ENCODE measurements around the gene ZNF624. TPM values are rescaled to one million over a fixed set of nuclear protein-coding genes. Genes with fewer than 3 reads are reported as not detected.

The ZNF624 gene
- total RNA-seq, 1 experiment from 2014 or later = 1.3 TPM

DNA sequence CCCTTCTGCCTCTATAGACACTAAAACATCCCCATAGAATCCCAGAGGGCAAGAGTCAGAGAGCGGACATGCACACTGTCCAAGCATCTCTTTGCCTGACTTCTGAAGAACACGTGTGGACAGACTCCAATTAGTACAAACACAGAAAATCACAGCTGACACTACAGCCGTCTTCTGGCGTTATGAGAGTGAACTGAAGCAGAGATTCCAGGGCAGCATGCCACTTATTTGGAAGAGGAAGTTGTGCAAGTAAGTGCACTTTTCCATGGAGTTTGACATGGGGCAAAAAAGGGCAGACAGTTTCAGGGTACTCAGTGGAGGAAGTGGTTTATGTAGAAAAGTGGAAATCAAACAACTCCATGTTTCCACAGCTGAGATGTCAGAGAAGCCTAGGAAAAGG, 67.9 kb downstream of the ZNF624 start:
- Histone ChIP-seq H3K18ac (ENCODE audit: insufficient read length, low read depth, low read length) (no peak overlapping the region), H4K8ac (replicated peaks; ENCODE audit: insufficient read length, low read depth, low read length) (no peak overlapping the region), H3K79me2 (ENCODE audit: insufficient read depth, low read length) (no peaks in the 10 kb centered on the region), H3K56ac (ENCODE audit: insufficient read length, low read depth, low read length) (no peak overlapping the region), H3K9me3 (ENCODE audit: control insufficient read depth, low read depth, low read length) (no peaks in the 10 kb centered on the region), H2BK15ac (ENCODE audit: low read depth, low read length) (no peak overlapping the region), H2AFZ (ENCODE audit: low read length) (no peak overlapping the region), H2BK5ac (ENCODE audit: insufficient read length, low read length) (no peak overlapping the region), H2BK120ac (ENCODE audit: low read depth, low read length, poor library complexity, severe bottlenecking) (no peak overlapping the region), H3T11ph (ENCODE audit: low read length) (no peak overlapping the region), H3K4ac (ENCODE audit: low read depth, low read length) (no peak overlapping the region), H4K5ac (ENCODE audit: insufficient read length, low read depth, low read length) (no peak overlapping the region), H2BK12ac (ENCODE audit: insufficient read length, low read depth, low read length) (no peak overlapping the region), H2BK20ac (ENCODE audit: low read depth, low read length, poor library complexity, severe bottlenecking) (no peak overlapping the region), H3K27ac (ENCODE audit: insufficient read length, low read depth, low read length) (no peak overlapping the region), H3K4me1 (ENCODE audit: insufficient read depth, low read length) (no peaks in the 10 kb centered on the region), H3K4me2 (ENCODE audit: insufficient read depth, insufficient read length, low read length) (no peak overlapping the region), H3K14ac (ENCODE audit: insufficient read depth, low read length) (no peak overlapping the region), H2AK5ac (ENCODE audit: insufficient read length, low read length) (no peak overlapping the region), H3K23me2 (ENCODE audit: insufficient read length, low read depth, low read length, poor library complexity, severe bottlenecking) (peaks cover 7% of the 10 kb centered on the region), H3K23ac (ENCODE audit: insufficient read length, low read depth, low read length) (no peak overlapping the region), H3K27me3 (ENCODE audit: insufficient read depth, low read length) (peaks cover 5% of the 10 kb centered on the region; the same call in 1 of the 2 replicates), H3K79me1 (ENCODE audit: insufficient read depth, low read depth, low read length, poor library complexity, severe bottlenecking) (no peaks in the 10 kb centered on the region), H3K9ac (ENCODE audit: extremely low read depth, insufficient read length, low read length) (no peak overlapping the region), H4K91ac (ENCODE audit: insufficient read length, low read depth, low read length) (no peak overlapping the region), H4K20me1 (ENCODE audit: control insufficient read depth, insufficient read depth, insufficient read length) (no peaks in the 10 kb centered on the region)
- Mint-ChIP-seq H3K27ac (no peak overlapping the region), H3K36me3 (ENCODE audit: insufficient read depth in 1 of 3, low read depth in 3 of 3) (peaks cover 0 to 11% (median 2%) of the 10 kb centered on the region in 3 experiments; a peak in 6 of 7 replicates), H3K27me3 (ENCODE audit: low read depth) (peaks cover 48% of the 10 kb centered on the region), H3K9me3 (peaks cover 9 to 10% of the 10 kb centered on the region in 2 experiments), H3K4me1 (peaks cover 15 to 27% of the 10 kb centered on the region in 2 experiments), H3K4me3 (no peak overlapping the region)
- TF ChIP-seq, protein P1, sequence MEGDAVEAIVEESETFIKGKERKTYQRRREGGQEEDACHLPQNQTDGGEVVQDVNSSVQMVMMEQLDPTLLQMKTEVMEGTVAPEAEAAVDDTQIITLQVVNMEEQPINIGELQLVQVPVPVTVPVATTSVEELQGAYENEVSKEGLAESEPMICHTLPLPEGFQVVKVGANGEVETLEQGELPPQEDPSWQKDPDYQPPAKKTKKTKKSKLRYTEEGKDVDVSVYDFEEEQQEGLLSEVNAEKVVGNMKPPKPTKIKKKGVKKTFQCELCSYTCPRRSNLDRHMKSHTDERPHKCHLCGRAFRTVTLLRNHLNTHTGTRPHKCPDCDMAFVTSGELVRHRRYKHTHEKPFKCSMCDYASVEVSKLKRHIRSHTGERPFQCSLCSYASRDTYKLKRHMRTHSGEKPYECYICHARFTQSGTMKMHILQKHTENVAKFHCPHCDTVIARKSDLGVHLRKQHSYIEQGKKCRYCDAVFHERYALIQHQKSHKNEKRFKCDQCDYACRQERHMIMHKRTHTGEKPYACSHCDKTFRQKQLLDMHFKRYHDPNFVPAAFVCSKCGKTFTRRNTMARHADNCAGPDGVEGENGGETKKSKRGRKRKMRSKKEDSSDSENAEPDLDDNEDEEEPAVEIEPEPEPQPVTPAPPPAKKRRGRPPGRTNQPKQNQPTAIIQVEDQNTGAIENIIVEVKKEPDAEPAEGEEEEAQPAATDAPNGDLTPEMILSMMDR (conservative IDR thresholded peaks at IDR 0.05) = no peak
- no peak for DNase-seq
- WGBS (ENCODE audit: extremely low coverage, insufficient read length, low lambda C conversion rate) = no CpG with 5 or more reads among the region's 4 CpGs
